Esophagus squamous epithelium (tissue), 5 donors: ENCODE data around the gene NRXN3. TPM values are rescaled to one million over a fixed set of nuclear protein-coding genes. Genes with fewer than 3 reads are reported as not detected.

Source experiments
- DNase-seq: peaks from one replicate; lab custom pipeline; 2025; lab: John Stamatoyannopoulos, UW
- H3K27ac ChIP-seq, 4 donors: fragments of 200-600 bp; sonication (generic); one replicate each; pipeline ENCODE4 v1.5.1; 2016 to 2019; ENCODE audit warnings: mild to moderate bottlenecking in 1 of 4
- H3K27me3 ChIP-seq, 4 donors: fragments of 200-600 bp; sonication (generic); 1 replicate in 3 of 4; 2 replicates in 1 of 4; pipeline versions ENCODE4 v1.5.1 to v1.6.0; 2017 to 2021; ENCODE audit warnings: antibody characterized with exemption in 1 of 4
- H3K36me3 ChIP-seq, 3 donors: fragments of 200-600 bp; sonication (generic); one replicate each; pipeline ENCODE4 v1.5.1; 2016 to 2019
- H3K4me1 ChIP-seq, 3 donors: fragments of 200-600 bp; sonication (generic); one replicate each; pipeline ENCODE4 v1.5.1; 2017 to 2019
- H3K4me3 ChIP-seq, 4 donors: fragments of 200-600 bp; sonication (generic); 1 replicate in 3 of 4; 2 replicates in 1 of 4; pipeline ENCODE4 v1.5.1; 2016 to 2019; ENCODE audit warnings: mild to moderate bottlenecking in 2 of 4, moderate library complexity in 1 of 4
- H3K9me3 ChIP-seq, 3 donors: fragments of 200-600 bp; sonication (generic); one replicate each; pipeline ENCODE4 v1.5.1; 2016 to 2019
- CTCF ChIP-seq, 6 experiments: fragments of 450-650 bp in 4 of 6; fragments of 200-600 bp in 2 of 6; sonication (generic) in 2 of 6; IDR thresholded peaks; one replicate each; pipeline ENCODE4 v1.5.1; 2016 to 2019; ENCODE audit warnings: antibody characterized with exemption in 6 of 6, mild to moderate bottlenecking in 4 of 6, moderate library complexity in 4 of 6
- POLR2A ChIP-seq, 4 donors: fragments of 450-650 bp; IDR thresholded peaks; one replicate each; pipeline ENCODE4 v1.6.1; 2017; ENCODE audit warnings: antibody characterized with exemption in 4 of 4, mild to moderate bottlenecking in 4 of 4, moderate library complexity in 3 of 4
- WGBS, 2 donors: methylation state at CpG; one replicate each; pipeline ENCODE4 v1.1.5; 2018; 5-methylcytosine and 5-hydroxymethylcytosine counted together
- intact Hi-C: fragments of 100-400 bp; cut with DNase I; formaldehyde crosslinking; loops from one replicate; pipeline ENCODE4 v1.15.0; 2022
- total RNA-seq, 4 donors: library from RNA; depleted of rRNA; stranded (reverse); fragments of >200 nt; gene quantifications; one replicate each; pipeline ENCODE4 v1.1.0, GENCODE V29; 2016
- donor health status: DM: yes; HTN: yes; CAD: no.

Gene NRXN3
- total RNA-seq, 4 donors from 2014 or later: 0.30 to 15.8 (median 1.5) TPM

- Histone ChIP-seq H3K36me3 (no peaks in the 10 kb centered on the region), H3K27me3 (no peaks in the 10 kb centered on the region), H3K27ac (no peak overlapping the region), H3K9me3 (no peaks in the 10 kb centered on the region), H3K4me1 (no peaks in the 10 kb centered on the region), H3K4me3 (no peak overlapping the region)
- intact Hi-C loops: no loop called here
- no peak for DNase-seq
- 41 to 45% methylated on average over 2 of the region's 2 CpGs for WGBS, 2 donors
- TF ChIP-seq POLR2A (IDR thresholded peaks at IDR 0.05): no peak
- no peak for TF ChIP-seq CTCF (IDR thresholded peaks at IDR 0.05)
Observed at GRCh38 chr14:78308079-78308478, 137.9 kb downstream of the NRXN3 start.

GRCh38 chr14:78310272-78310671 is 140.1 kb downstream of the NRXN3 start:
- peaks cover 0 to 4% (median 0%) of the 10 kb centered on the region in 4 donors for H3K27me3 ChIP-seq
- intact Hi-C loops: no loop called here
- 72 to 79% methylated on average over 3 of the region's 3 CpGs for whole genome bisulfite sequencing, 2 donors

GRCh38 chr14:78313499-78313898 is 143.3 kb downstream of the NRXN3 start:
- H3K27ac ChIP-seq: no peak overlapping the region
- intact Hi-C loops: no loop called here
- WGBS, 2 donors: 68 to 75% methylated on average over 3 of the region's 3 CpGs
- no peak for DNase-seq
- no peaks in the 10 kb centered on the region for H3K36me3 ChIP-seq
- no peaks in the 10 kb centered on the region for H3K4me1 ChIP-seq
- H3K4me3 ChIP-seq: no peak overlapping the region
- H3K9me3 ChIP-seq: no peaks in the 10 kb centered on the region
- no peak for TF ChIP-seq POLR2A (IDR thresholded peaks at IDR 0.05)
- TF ChIP-seq CTCF (IDR thresholded peaks at IDR 0.05): no peak
- H3K27me3 ChIP-seq: peaks cover 0 to 4% (median 0%) of the 10 kb centered on the region in 4 donors

More at GRCh38 chr14:78310272-78310671, 140.1 kb downstream of the NRXN3 start:
- Histone ChIP-seq H3K27ac (no peak overlapping the region), H3K9me3 (no peaks in the 10 kb centered on the region), H3K4me3 (no peak overlapping the region), H3K36me3 (no peaks in the 10 kb centered on the region), H3K4me1 (no peaks in the 10 kb centered on the region)
- DNase-seq: no peak
- TF ChIP-seq CTCF (IDR thresholded peaks at IDR 0.05): no peak
- no peak for TF ChIP-seq POLR2A (IDR thresholded peaks at IDR 0.05)

- WGBS, 2 donors: 75 to 76% methylated on average over 2 to 3 of the region's 4 CpGs
- no peaks in the 10 kb centered on the region for H3K9me3 ChIP-seq
- no peaks in the 10 kb centered on the region for H3K36me3 ChIP-seq
- H3K4me3 ChIP-seq: no peak overlapping the region
- peaks cover 0 to 4% (median 0%) of the 10 kb centered on the region in 4 donors for H3K27me3 ChIP-seq
- no peak overlapping the region for H3K27ac ChIP-seq
- no peaks in the 10 kb centered on the region for H3K4me1 ChIP-seq
- TF ChIP-seq CTCF (IDR thresholded peaks at IDR 0.05) (no peak), POLR2A (IDR thresholded peaks at IDR 0.05) (no peak)
- intact Hi-C loops: no loop called here
- no peak for DNase-seq
Observed at GRCh38 chr14:78314484-78314883, 144.3 kb downstream of the NRXN3 start.

GRCh38 chr14:78316052-78316451 is 145.9 kb downstream of the NRXN3 start:
- Histone ChIP-seq H3K27me3 (peaks cover 0 to 4% (median 0%) of the 10 kb centered on the region in 4 donors), H3K4me3 (no peak overlapping the region), H3K4me1 (no peaks in the 10 kb centered on the region), H3K36me3 (no peaks in the 10 kb centered on the region), H3K27ac (no peak overlapping the region), H3K9me3 (no peaks in the 10 kb centered on the region)
- 22 to 38% methylated on average over 1 of the region's 1 CpG for WGBS, 2 donors
- no peak for TF ChIP-seq POLR2A (IDR thresholded peaks at IDR 0.05)
- TF ChIP-seq CTCF (IDR thresholded peaks at IDR 0.05): no peak
- no peak for DNase-seq
- intact Hi-C loops: no loop called here
